Measurements from ENCODE around the gene FRRS1L. TPM values are rescaled to one million over a fixed set of nuclear protein-coding genes. Genes with fewer than 3 reads are reported as not detected.

Gene FRRS1L
- total RNA-seq, 2 donors from 2014 or later = not detected

GRCh38 chr9:109100543-109101201 lies 66.4 kb downstream of the FRRS1L start:
- Mint-ChIP-seq H3K27ac (peak overlapping the region; percentile 34), H3K4me1 (ENCODE audit: low read depth) (peaks cover 77% of the 10 kb centered on the region), H3K4me3 (peak overlapping the region; percentile 64 to 80), H3K36me3 (ENCODE audit: insufficient read depth in 2 of 2) (peaks cover 15 to 30% of the 10 kb centered on the region in 2 donors), H3K27me3 (ENCODE audit: low read depth) (no peaks in the 10 kb centered on the region), H3K9me3 (peaks cover 2 to 3% of the 10 kb centered on the region in 2 donors)
- DNase-seq (peak in 1 of 2 donors; percentile 24), ATAC-seq (replicated peaks in 1 of 2) (peak; percentile 5 to 27)

GRCh38 chr9:109098960-109099308 lies 68.1 kb downstream of the FRRS1L start:
- Mint-ChIP-seq H3K36me3 (ENCODE audit: insufficient read depth in 2 of 2) (peaks cover 11 to 28% of the 10 kb centered on the region in 2 donors), H3K27me3 (ENCODE audit: low read depth) (no peaks in the 10 kb centered on the region), H3K4me1 (ENCODE audit: low read depth) (peaks cover 94% of the 10 kb centered on the region), H3K27ac (no peak overlapping the region), H3K4me3 (peak overlapping the region in 1 of 2 donors; percentile 69), H3K9me3 (peaks cover 2 to 3% of the 10 kb centered on the region in 2 donors)
- no peak for DNase-seq
- ATAC-seq (replicated peaks in 1 of 2) = no peak

- Mint-ChIP-seq H3K36me3 (ENCODE audit: insufficient read depth in 2 of 2) (peaks cover 10 to 23% of the 10 kb centered on the region in 2 donors), H3K27ac (peak overlapping the region; percentile 77), H3K9me3 (peaks cover under 1 to 1% of the 10 kb centered on the region in 2 donors), H3K27me3 (ENCODE audit: low read depth) (no peaks in the 10 kb centered on the region), H3K4me3 (peak overlapping the region; percentile 41 to 69), H3K4me1 (ENCODE audit: low read depth) (peaks cover 97% of the 10 kb centered on the region)
- DNase-seq (no peak), ATAC-seq (replicated peaks in 1 of 2) (no peak)
Measured at GRCh38 chr9:109098171-109098959, 68.7 kb downstream of the FRRS1L start.

- DNase-seq = no peak
- no peaks in the 10 kb centered on the region for H3K9me3 Mint-ChIP-seq
- no peak for ATAC-seq (replicated peaks in 1 of 2)
- H3K27ac Mint-ChIP-seq = peak overlapping the region; percentile 31
- peak overlapping the region; percentile 3 to 15 for H3K4me3 Mint-ChIP-seq
- H3K27me3 Mint-ChIP-seq (ENCODE audit: low read depth) = no peaks in the 10 kb centered on the region
- H3K36me3 Mint-ChIP-seq (ENCODE audit: insufficient read depth in 2 of 2) = peaks cover 8 to 21% of the 10 kb centered on the region in 2 donors
- H3K4me1 Mint-ChIP-seq (ENCODE audit: low read depth) = peaks cover 97% of the 10 kb centered on the region
Measured at GRCh38 chr9:109097146-109097545, 69.9 kb downstream of the FRRS1L start.

GRCh38 chr9:109095321-109095720 lies 71.7 kb downstream of the FRRS1L start:
- peaks cover 10 to 24% of the 10 kb centered on the region in 2 donors for H3K36me3 Mint-ChIP-seq (ENCODE audit: insufficient read depth in 2 of 2)
- DNase-seq = no peak
- peaks cover 84% of the 10 kb centered on the region for H3K4me1 Mint-ChIP-seq (ENCODE audit: low read depth)
- no peak for ATAC-seq (replicated peaks in 1 of 2)
- no peaks in the 10 kb centered on the region for H3K27me3 Mint-ChIP-seq (ENCODE audit: low read depth)
- H3K27ac Mint-ChIP-seq = no peak overlapping the region
- H3K4me3 Mint-ChIP-seq = no peak overlapping the region
- no peaks in the 10 kb centered on the region for H3K9me3 Mint-ChIP-seq

- H3K4me3 Mint-ChIP-seq = no peak overlapping the region
- H3K9me3 Mint-ChIP-seq = no peaks in the 10 kb centered on the region
- H3K27ac Mint-ChIP-seq = no peak overlapping the region
- H3K36me3 Mint-ChIP-seq (ENCODE audit: insufficient read depth in 2 of 2) = peaks cover 10 to 26% of the 10 kb centered on the region in 2 donors
- H3K27me3 Mint-ChIP-seq (ENCODE audit: low read depth) = no peaks in the 10 kb centered on the region
- DNase-seq (no peak), ATAC-seq (replicated peaks in 1 of 2) (no peak)
- peaks cover 75% of the 10 kb centered on the region for H3K4me1 Mint-ChIP-seq (ENCODE audit: low read depth)
Measured at GRCh38 chr9:109094268-109094667, 72.8 kb downstream of the FRRS1L start.

- Mint-ChIP-seq H3K4me3 (peak overlapping the region in 1 of 2 donors; percentile 46), H3K27me3 (ENCODE audit: low read depth) (no peaks in the 10 kb centered on the region), H3K4me1 (ENCODE audit: low read depth) (peaks cover 58% of the 10 kb centered on the region), H3K9me3 (no peaks in the 10 kb centered on the region), H3K27ac (peak overlapping the region; percentile 34), H3K36me3 (ENCODE audit: insufficient read depth in 2 of 2) (peaks cover 10 to 33% of the 10 kb centered on the region in 2 donors)
- DNase-seq = no peak
- ATAC-seq (replicated peaks in 1 of 2) = no peak
Measured at GRCh38 chr9:109092587-109092986, 74.5 kb downstream of the FRRS1L start.

- no peaks in the 10 kb centered on the region for H3K9me3 Mint-ChIP-seq
- peaks cover 10 to 33% of the 10 kb centered on the region in 2 donors for H3K36me3 Mint-ChIP-seq (ENCODE audit: insufficient read depth in 2 of 2)
- peak overlapping the region in 1 of 2 donors; percentile 46 for H3K4me3 Mint-ChIP-seq
- DNase-seq (peak in 1 of 2 donors; percentile 25), ATAC-seq (replicated peaks in 1 of 2) (peak; percentile 93 to 96)
- H3K4me1 Mint-ChIP-seq (ENCODE audit: low read depth) = peaks cover 54% of the 10 kb centered on the region
- no peaks in the 10 kb centered on the region for H3K27me3 Mint-ChIP-seq (ENCODE audit: low read depth)
- H3K27ac Mint-ChIP-seq = peak overlapping the region; percentile 34
Measured at GRCh38 chr9:109092051-109092580, 74.9 kb downstream of the FRRS1L start.

GRCh38 chr9:109088221-109088620 lies 78.8 kb downstream of the FRRS1L start:
- no peak for DNase-seq
- no peaks in the 10 kb centered on the region for H3K9me3 Mint-ChIP-seq
- peaks cover 16% of the 10 kb centered on the region for H3K4me1 Mint-ChIP-seq (ENCODE audit: low read depth)
- no peaks in the 10 kb centered on the region for H3K27me3 Mint-ChIP-seq (ENCODE audit: low read depth)
- H3K36me3 Mint-ChIP-seq (ENCODE audit: insufficient read depth in 2 of 2) = peaks cover 10 to 34% of the 10 kb centered on the region in 2 donors
- H3K27ac Mint-ChIP-seq = no peak overlapping the region
- no peak for ATAC-seq (replicated peaks in 1 of 2)
- no peak overlapping the region for H3K4me3 Mint-ChIP-seq

- Mint-ChIP-seq H3K4me1 (ENCODE audit: low read depth) (peaks cover 11% of the 10 kb centered on the region), H3K36me3 (ENCODE audit: insufficient read depth in 2 of 2) (peaks cover 8 to 33% of the 10 kb centered on the region in 2 donors), H3K4me3 (no peak overlapping the region), H3K9me3 (no peaks in the 10 kb centered on the region), H3K27ac (no peak overlapping the region), H3K27me3 (ENCODE audit: low read depth) (no peaks in the 10 kb centered on the region)
- no peak for DNase-seq
- ATAC-seq (replicated peaks in 1 of 2) = no peak
Measured at GRCh38 chr9:109087795-109088194, 79.3 kb downstream of the FRRS1L start.

- peaks cover 3 to 25% of the 10 kb centered on the region in 2 donors for H3K36me3 Mint-ChIP-seq (ENCODE audit: insufficient read depth in 2 of 2)
- no peak overlapping the region for H3K27ac Mint-ChIP-seq
- DNase-seq = no peak
- H3K27me3 Mint-ChIP-seq (ENCODE audit: low read depth) = no peaks in the 10 kb centered on the region
- H3K9me3 Mint-ChIP-seq = no peaks in the 10 kb centered on the region
- no peak for ATAC-seq (replicated peaks in 1 of 2)
- H3K4me3 Mint-ChIP-seq = no peak overlapping the region
- H3K4me1 Mint-ChIP-seq (ENCODE audit: low read depth) = no peaks in the 10 kb centered on the region
Measured at GRCh38 chr9:109086221-109086620, 80.8 kb downstream of the FRRS1L start.

GRCh38 chr9:109085510-109085909 lies 81.5 kb downstream of the FRRS1L start:
- no peaks in the 10 kb centered on the region for H3K9me3 Mint-ChIP-seq
- ATAC-seq (replicated peaks in 1 of 2) (no peak), DNase-seq (no peak)
- H3K27me3 Mint-ChIP-seq (ENCODE audit: low read depth) = no peaks in the 10 kb centered on the region
- H3K36me3 Mint-ChIP-seq (ENCODE audit: insufficient read depth in 2 of 2) = peaks cover 2 to 25% of the 10 kb centered on the region in 2 donors
- H3K4me3 Mint-ChIP-seq = no peak overlapping the region
- no peaks in the 10 kb centered on the region for H3K4me1 Mint-ChIP-seq (ENCODE audit: low read depth)
- H3K27ac Mint-ChIP-seq = no peak overlapping the region

- Mint-ChIP-seq H3K9me3 (no peaks in the 10 kb centered on the region), H3K4me3 (no peak overlapping the region), H3K27me3 (ENCODE audit: low read depth) (no peaks in the 10 kb centered on the region), H3K4me1 (ENCODE audit: low read depth) (no peaks in the 10 kb centered on the region), H3K36me3 (ENCODE audit: insufficient read depth in 2 of 2) (peaks cover 7 to 27% of the 10 kb centered on the region in 2 donors), H3K27ac (no peak overlapping the region)
- no peak for DNase-seq
- ATAC-seq (replicated peaks in 1 of 2) = no peak
Measured at GRCh38 chr9:109083813-109084405, 83.1 kb downstream of the FRRS1L start.

All from activated T-cell treated with anti-CD3 and anti-CD28 coated beads, Interleukin-2, amount 50 U/mL, for 72 hours (primary cell).